Smooth muscle cell (in vitro differentiated cells): ENCODE results near the gene PGLYRP3. TPM values are rescaled to one million over a fixed set of nuclear protein-coding genes. Genes with fewer than 3 reads are reported as not detected.

Experiments used
- DNase-seq: peaks from one replicate; lab custom pipeline; 2025; ENCODE audit not compliant: unreplicated experiment; lab: John Stamatoyannopoulos, UW
- H2AFZ ChIP-seq: fragments of 200-600 bp; sonication (generic); 2 replicates; pipeline ENCODE4 v1.6.0; 2016; ENCODE audit warnings: antibody characterized with exemption, low read depth, mild to moderate bottlenecking
- H3F3A ChIP-seq: fragments of 200-600 bp; sonication (generic); 2 replicates; pipeline ENCODE4 v1.6.0; 2017; ENCODE audit warnings: antibody characterized with exemption, low read depth
- H3K27ac ChIP-seq: fragments of 200-600 bp; sonication (generic); 2 replicates; pipeline ENCODE4 v1.5.1; 2016; ENCODE audit warnings: low read depth, mild to moderate bottlenecking
- H3K27me3 ChIP-seq: fragments of 200-600 bp; sonication (generic); 2 replicates; pipeline ENCODE4 v1.6.1; 2016; ENCODE audit warnings: low read depth, mild to moderate bottlenecking
- H3K36me3 ChIP-seq: fragments of 200-600 bp; sonication (generic); 2 replicates; pipeline ENCODE4 v1.5.1; 2016; ENCODE audit warnings: low read depth
- H3K4me1 ChIP-seq: fragments of 200-600 bp; sonication (generic); 2 replicates; pipeline ENCODE4 v1.5.1; 2016; ENCODE audit warnings: low read depth
- H3K4me2 ChIP-seq: fragments of 200-600 bp; sonication (generic); 2 replicates; pipeline ENCODE4 v1.6.0; 2016; ENCODE audit warnings: mild to moderate bottlenecking
- H3K4me3 ChIP-seq: fragments of 200-600 bp; sonication (generic); 2 replicates; pipeline ENCODE4 v1.5.1; 2016; ENCODE audit warnings: mild to moderate bottlenecking
- H3K79me2 ChIP-seq: fragments of 200-600 bp; sonication (generic); 2 replicates; pipeline ENCODE4 v1.6.0; 2016; ENCODE audit warnings: low read depth, mild to moderate bottlenecking
- H3K9ac ChIP-seq: fragments of 200-600 bp; sonication (generic); 2 replicates; pipeline ENCODE4 v1.6.0; 2016; ENCODE audit warnings: low read depth
- H3K9me3 ChIP-seq: fragments of 200-600 bp; sonication (generic); replicated peaks from 2 replicates; pipeline ENCODE4 v1.5.1; 2016; ENCODE audit warnings: low read depth
- H4K20me1 ChIP-seq: fragments of 200-600 bp; sonication (generic); 2 replicates; pipeline ENCODE4 v1.6.0; 2016; ENCODE audit warnings: low read depth
- WGBS: methylation state at CpG from one replicate; pipeline ENCODE4 v1.1.7; 2016; ENCODE audit warnings: low lambda C conversion rate; 5-methylcytosine and 5-hydroxymethylcytosine counted together
- polyA plus RNA-seq: library from polyadenylated mRNA; unstranded; fragments of >200 nt; fragmentation: Nextera tagmentation; extraction: Ambion mirVana; gene quantifications from 2 replicates; pipeline ENCODE4 v1.2.1, GENCODE V29; 2016
- small RNA-seq: library from RNA; depleted of rRNA; stranded (forward); fragments of <200 nt; gene quantifications from one replicate; pipeline ENCODE3, GENCODE V24; 2014
- total RNA-seq: library from RNA; depleted of rRNA; stranded (reverse); fragments of >200 nt; gene quantifications from 2 replicates; pipeline ENCODE4 v1.2.3, GENCODE V29; 2014
- TF ChIP-seq, protein P1 (sequence below): fragments of 200-600 bp; sonication (generic); IDR thresholded peaks from 2 replicates; pipeline ENCODE4 v1.5.1; 2017; ENCODE audit warnings: borderline replicate concordance, mild to moderate bottlenecking, antibody characterized with exemption; ENCODE audit not compliant: insufficient read depth, poor library complexity, severe bottlenecking

Gene PGLYRP3
- total and polyA plus RNA-seq, 2 experiments from 2014 or later = 0.31 TPM; not detected in 1

DNA sequence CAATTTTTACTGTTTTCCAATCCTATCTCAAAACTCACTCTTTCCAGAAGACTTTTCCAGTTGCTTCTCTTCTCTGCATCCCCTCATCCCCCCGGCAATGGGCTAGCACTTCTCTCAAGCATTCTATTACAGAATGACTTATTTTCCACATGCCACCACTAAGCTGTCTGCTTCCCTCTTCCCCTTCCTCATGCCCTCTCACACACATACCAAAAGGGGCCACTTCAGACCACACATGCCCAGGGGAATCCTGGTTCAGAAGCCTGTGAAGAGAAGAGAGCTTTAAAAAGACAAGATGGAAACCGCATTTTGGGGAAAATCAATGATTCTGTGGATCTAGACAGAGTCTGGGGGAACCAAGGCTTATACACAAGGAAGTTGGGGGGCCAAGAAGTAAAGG is 61.7 kb downstream of the PGLYRP3 start:
- no peaks in the 10 kb centered on the region for H3K27me3 ChIP-seq
- H3K4me3 ChIP-seq = no peak overlapping the region
- DNase-seq = no peak
- no peak overlapping the region for H2AFZ ChIP-seq
- no peaks in the 10 kb centered on the region for H3K4me1 ChIP-seq
- no peaks in the 10 kb centered on the region for H3K36me3 ChIP-seq
- no peak overlapping the region for H3K27ac ChIP-seq
- H3K79me2 ChIP-seq = no peaks in the 10 kb centered on the region
- no peak overlapping the region for H3K9ac ChIP-seq
- H3K9me3 ChIP-seq = peaks cover 5% of the 10 kb centered on the region
- no peaks in the 10 kb centered on the region for H4K20me1 ChIP-seq
- H3F3A ChIP-seq = no peaks in the 10 kb centered on the region
- WGBS = 59% methylated on average over 2 of the region's 2 CpGs
- H3K4me2 ChIP-seq = no peak overlapping the region
- TF ChIP-seq, protein P1, sequence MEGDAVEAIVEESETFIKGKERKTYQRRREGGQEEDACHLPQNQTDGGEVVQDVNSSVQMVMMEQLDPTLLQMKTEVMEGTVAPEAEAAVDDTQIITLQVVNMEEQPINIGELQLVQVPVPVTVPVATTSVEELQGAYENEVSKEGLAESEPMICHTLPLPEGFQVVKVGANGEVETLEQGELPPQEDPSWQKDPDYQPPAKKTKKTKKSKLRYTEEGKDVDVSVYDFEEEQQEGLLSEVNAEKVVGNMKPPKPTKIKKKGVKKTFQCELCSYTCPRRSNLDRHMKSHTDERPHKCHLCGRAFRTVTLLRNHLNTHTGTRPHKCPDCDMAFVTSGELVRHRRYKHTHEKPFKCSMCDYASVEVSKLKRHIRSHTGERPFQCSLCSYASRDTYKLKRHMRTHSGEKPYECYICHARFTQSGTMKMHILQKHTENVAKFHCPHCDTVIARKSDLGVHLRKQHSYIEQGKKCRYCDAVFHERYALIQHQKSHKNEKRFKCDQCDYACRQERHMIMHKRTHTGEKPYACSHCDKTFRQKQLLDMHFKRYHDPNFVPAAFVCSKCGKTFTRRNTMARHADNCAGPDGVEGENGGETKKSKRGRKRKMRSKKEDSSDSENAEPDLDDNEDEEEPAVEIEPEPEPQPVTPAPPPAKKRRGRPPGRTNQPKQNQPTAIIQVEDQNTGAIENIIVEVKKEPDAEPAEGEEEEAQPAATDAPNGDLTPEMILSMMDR = no peak

DNA sequence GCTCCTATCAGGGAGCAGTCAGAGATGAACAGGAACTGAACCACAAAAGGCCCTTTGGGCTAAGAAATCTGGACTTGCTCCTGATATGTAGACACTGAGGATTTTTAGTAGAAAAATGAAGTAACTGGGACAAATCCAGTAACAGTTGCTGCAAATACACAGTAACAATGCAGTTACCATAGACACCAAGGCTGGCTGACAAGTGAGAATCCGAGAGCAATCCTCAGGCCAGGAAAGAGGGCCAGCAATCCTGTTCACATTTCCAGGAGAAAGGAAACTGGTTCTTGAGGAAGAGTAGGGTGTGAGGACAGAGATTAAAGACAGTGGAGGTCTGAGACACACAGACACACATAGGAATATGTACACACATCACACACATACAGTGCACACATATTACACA is 62.6 kb downstream of the PGLYRP3 start:
- 60% methylated on average over 1 of the region's 1 CpG for WGBS
- DNase-seq = no peak
- Histone ChIP-seq H3F3A (no peaks in the 10 kb centered on the region), H3K4me3 (no peak overlapping the region), H4K20me1 (no peaks in the 10 kb centered on the region), H3K9me3 (peaks cover 5% of the 10 kb centered on the region), H3K27me3 (no peaks in the 10 kb centered on the region), H3K9ac (no peak overlapping the region), H3K36me3 (no peaks in the 10 kb centered on the region), H3K79me2 (no peaks in the 10 kb centered on the region), H2AFZ (no peak overlapping the region), H3K27ac (no peak overlapping the region), H3K4me1 (no peaks in the 10 kb centered on the region), H3K4me2 (no peak overlapping the region)
- TF ChIP-seq, protein P1 = no peak

GRCh38 chr1:153248176-153248879 is 64.4 kb downstream of the PGLYRP3 start:
- no peak overlapping the region for H2AFZ ChIP-seq
- TF ChIP-seq, protein P1 = no peak
- no peaks in the 10 kb centered on the region for H4K20me1 ChIP-seq
- no peaks in the 10 kb centered on the region for H3K79me2 ChIP-seq
- H3K4me1 ChIP-seq = no peaks in the 10 kb centered on the region
- WGBS = 56% methylated on average over 5 of the region's 5 CpGs
- no peak for DNase-seq
- H3K36me3 ChIP-seq = no peaks in the 10 kb centered on the region
- H3F3A ChIP-seq = no peaks in the 10 kb centered on the region
- no peak overlapping the region for H3K4me3 ChIP-seq
- no peaks in the 10 kb centered on the region for H3K27me3 ChIP-seq
- peaks cover 5% of the 10 kb centered on the region for H3K9me3 ChIP-seq
- H3K27ac ChIP-seq = no peak overlapping the region
- no peak overlapping the region for H3K9ac ChIP-seq
- no peak overlapping the region for H3K4me2 ChIP-seq

Small RNAs within 50 kb of the gene (small RNA-seq; reads per million reads assigned to genes)
- gene RNU6-160P = not detected

Other genes with a start within 250 kb of the PGLYRP3 start
- gene SPRR2B, start 241.3 kb downstream of the PGLYRP3 start, total RNA-seq = not detected in 2 replicates
- 2.8 TPM in 1 of 2 replicates, not detected in the other for gene SPRR2B, start 241.3 kb downstream of the PGLYRP3 start, polyA plus RNA-seq
- 1.4 TPM in 1 of 2 replicates, not detected in the other for gene SPRR2E, start 218.4 kb downstream of the PGLYRP3 start, total RNA-seq
- 2.7 and 8.5 TPM in 2 replicates for gene SPRR2E, start 218.4 kb downstream of the PGLYRP3 start, polyA plus RNA-seq
- gene SPRR2F, start 199.4 kb downstream of the PGLYRP3 start, total RNA-seq = not detected in 2 replicates
- gene SPRR2F, start 199.4 kb downstream of the PGLYRP3 start, polyA plus RNA-seq = not detected in 2 replicates
- 22.0 and 39.7 TPM in 2 replicates for gene SPRR2G, start 162.1 kb downstream of the PGLYRP3 start, total RNA-seq
- gene SPRR2G, start 162.1 kb downstream of the PGLYRP3 start, polyA plus RNA-seq = 35.4 and 103 TPM in 2 replicates
- gene LELP1, start 109.5 kb downstream of the PGLYRP3 start, total RNA-seq = not detected in 2 replicates
- gene LELP1, start 109.5 kb downstream of the PGLYRP3 start, polyA plus RNA-seq = not detected in 2 replicates
- 7.4 and 9.0 TPM in 2 replicates for gene PRR9, start 95.4 kb downstream of the PGLYRP3 start, total RNA-seq
- gene PRR9, start 95.4 kb downstream of the PGLYRP3 start, polyA plus RNA-seq = 1.0 and 3.0 TPM in 2 replicates
- gene LORICRIN, start 53.3 kb downstream of the PGLYRP3 start, total RNA-seq = not detected in 2 replicates
- not detected in 2 replicates for gene LORICRIN, start 53.3 kb downstream of the PGLYRP3 start, polyA plus RNA-seq
- 0.54 and 1.1 TPM in 2 replicates for gene PGLYRP4, start 35.9 kb upstream of the PGLYRP3 start, total RNA-seq
- gene PGLYRP4, start 35.9 kb upstream of the PGLYRP3 start, polyA plus RNA-seq = 0.43 and 0.64 TPM in 2 replicates
- gene S100A9, start 44.9 kb upstream of the PGLYRP3 start, total RNA-seq = 125 and 197 TPM in 2 replicates
- 39.8 and 81.9 TPM in 2 replicates for gene S100A9, start 44.9 kb upstream of the PGLYRP3 start, polyA plus RNA-seq
- gene S100A12, start 62.7 kb upstream of the PGLYRP3 start, total RNA-seq = not detected in 2 replicates
- not detected in 2 replicates for gene S100A12, start 62.7 kb upstream of the PGLYRP3 start, polyA plus RNA-seq
- not detected in 2 replicates for gene S100A8, start 78.1 kb upstream of the PGLYRP3 start, total RNA-seq
- gene S100A8, start 78.1 kb upstream of the PGLYRP3 start, polyA plus RNA-seq = 0.79 TPM in 1 of 2 replicates, not detected in the other
- not detected in 2 replicates for gene S100A7A, start 103.6 kb upstream of the PGLYRP3 start, total RNA-seq
- gene S100A7A, start 103.6 kb upstream of the PGLYRP3 start, polyA plus RNA-seq = not detected in 2 replicates
- gene S100A7, start 147.7 kb upstream of the PGLYRP3 start, total RNA-seq = not detected in 2 replicates
- not detected in 2 replicates for gene S100A7, start 147.7 kb upstream of the PGLYRP3 start, polyA plus RNA-seq
- gene S100A6, start 223.0 kb upstream of the PGLYRP3 start, total RNA-seq = 410 and 499 TPM in 2 replicates
- 1,358 and 1,471 TPM in 2 replicates for gene S100A6, start 223.0 kb upstream of the PGLYRP3 start, polyA plus RNA-seq
- gene S100A5, start 228.0 kb upstream of the PGLYRP3 start, total RNA-seq = 1.6 and 5.7 TPM in 2 replicates
- 4.8 and 6.2 TPM in 2 replicates for gene S100A5, start 228.0 kb upstream of the PGLYRP3 start, polyA plus RNA-seq
- 1,139 and 1,222 TPM in 2 replicates for gene S100A4, start 232.9 kb upstream of the PGLYRP3 start, total RNA-seq
- gene S100A4, start 232.9 kb upstream of the PGLYRP3 start, polyA plus RNA-seq = 1,491 and 1,802 TPM in 2 replicates
- 11.2 and 13.9 TPM in 2 replicates for gene S100A3, start 236.3 kb upstream of the PGLYRP3 start, total RNA-seq
- 18.0 and 19.8 TPM in 2 replicates for gene S100A3, start 236.3 kb upstream of the PGLYRP3 start, polyA plus RNA-seq